HepG2 (cell line): ENCODE results near the gene UROD. TPM values are rescaled to one million over a fixed set of nuclear protein-coding genes. Genes with fewer than 3 reads are reported as not detected.
A peak's percentile ranks its signal among the peaks of the same experiment; 100 is the strongest.

Experiments used
- ATAC-seq: fragments of 200-7000 bp; cut with Tn5 transposase; 3 replicates; pipeline ENCODE4 v1.9.1; 2020; ENCODE audit warnings: mild to moderate bottlenecking, moderate library complexity
- BruUV-seq: library from RNA; stranded (reverse); fragments of 400-500 nt; replicated peaks from 2 replicates; lab custom pipeline; 2021; lab: Mats Ljungman, UMichigan
- CTCF ChIA-PET: fragments of 300-600 bp; formaldehyde crosslinking; extraction: SDS; loops from one replicate; lab custom pipeline; 2021; ENCODE audit warnings: low total read pairs, inconsistent platforms, low intra/inter-chr PET ratio; lab: Yijun Ruan, JAX
- POLR2A ChIA-PET: fragments of 350-600 bp; sonication (Branson Sonifier 250); formaldehyde crosslinking; loops from one replicate; lab custom pipeline; 2020; ENCODE audit warnings: antibody characterized with exemption, inconsistent platforms; lab: Yijun Ruan, JAX
- DNase-seq: peaks from one replicate; pipeline ENCODE4 v3.0.0-alpha.2; 2015; ENCODE audit warnings: low spot score
- FAIRE-seq: peaks from 3 replicates; lab custom pipeline; 2011; peaks lifted over from hg19 to GRCh38; lab: Jason Lieb, UNC
- H2AFZ ChIP-seq: one replicate; pipeline ENCODE4 v1.6.1; 2011; ENCODE audit warnings: low read length, inconsistent platforms
- H3K27ac ChIP-seq: fragments of 300-600 bp; 3 replicates; pipeline ENCODE4 v1.8.0; 2011; ENCODE audit warnings: mixed run types, mild to moderate bottlenecking, mixed read lengths, low read length, inconsistent platforms; ENCODE audit not compliant: insufficient read depth; ENCODE audit errors: extremely low read length
- H3K27me3 ChIP-seq, 2 experiments: fragments of 200-600 bp in 1 of 2; 2 replicates in 1 of 2; 3 replicates in 1 of 2; pipeline versions ENCODE4 v1.6.0 to v1.8.0; 2011; ENCODE audit warnings: low read length in 2 of 2, mild to moderate bottlenecking in 2 of 2, moderate library complexity in 2 of 2, inconsistent platforms in 1 of 2; ENCODE audit not compliant: insufficient read depth in 2 of 2, control insufficient read depth in 1 of 2
- H3K36me3 ChIP-seq, 2 experiments: fragments of 200-600 bp in 1 of 2; replicated peaks in 1 of 2; 2 replicates in 1 of 2; 3 replicates in 1 of 2; pipeline versions ENCODE4 v1.5.1 to v1.8.0; 2011; ENCODE audit warnings: low read length in 2 of 2, inconsistent platforms in 1 of 2; ENCODE audit not compliant: insufficient read depth in 2 of 2, control insufficient read depth in 1 of 2
- H3K4me1 ChIP-seq: 2 replicates; pipeline ENCODE4 v1.5.1; 2012; ENCODE audit warnings: low read length, inconsistent platforms; ENCODE audit not compliant: insufficient read depth
- H3K4me2 ChIP-seq: 2 replicates; pipeline ENCODE4 v1.6.0; 2011; ENCODE audit warnings: low read depth, low read length, inconsistent platforms
- H3K4me3 ChIP-seq, 3 experiments: fragments of 200-600 bp in 1 of 3; sonication (generic), shearing (Covaris generic) in 1 of 3; replicated peaks in 1 of 3; 2 replicates each; pipeline ENCODE4 v1.5.1; 2011 to 2016; ENCODE audit warnings: low read length in 3 of 3, inconsistent platforms in 2 of 3, low read depth in 2 of 3, mild to moderate bottlenecking in 2 of 3, control low read depth in 1 of 3, mixed read lengths in 1 of 3; ENCODE audit not compliant: insufficient read depth in 1 of 3
- H3K79me2 ChIP-seq: one replicate; pipeline ENCODE4 v1.6.1; 2011; ENCODE audit warnings: low read length, inconsistent platforms; ENCODE audit not compliant: insufficient read depth
- H3K9ac ChIP-seq: 2 replicates; pipeline ENCODE4 v1.6.0; 2011; ENCODE audit warnings: mild to moderate bottlenecking, low read depth, low read length, inconsistent platforms; ENCODE audit not compliant: insufficient read depth
- H3K9me3 ChIP-seq: 2 replicates; pipeline ENCODE4 v1.5.1; 2012; ENCODE audit warnings: mild to moderate bottlenecking, low read length
- H4K20me1 ChIP-seq: 2 replicates; pipeline ENCODE4 v1.6.0; 2011; ENCODE audit warnings: inconsistent platforms, mild to moderate bottlenecking, low read length, moderate library complexity; ENCODE audit not compliant: insufficient read depth
- KAT8 ChIP-seq: IDR thresholded peaks from 2 replicates; pipeline ENCODE4 v1.6.1; 2016; ENCODE audit warnings: missing genetic modification reagents, missing compliant biosample characterization
- KDM5B ChIP-seq: sonication (generic); formaldehyde crosslinking; IDR thresholded peaks from 2 replicates; pipeline ENCODE4 v1.4.0; 2020; ENCODE audit warnings: missing genetic modification reagents, mild to moderate bottlenecking, borderline replicate concordance
- NFE2L2 ChIP-seq: fragments of 150-350 bp; IDR thresholded peaks from 2 replicates; pipeline ENCODE4 v1.6.1; 2014; ENCODE audit warnings: low read length
- THAP9 ChIP-seq: sonication (generic); formaldehyde crosslinking; IDR thresholded peaks from 2 replicates; pipeline ENCODE4; 2020; ENCODE audit warnings: missing genetic modification reagents, mild to moderate bottlenecking, borderline replicate concordance
- ZNF737 ChIP-seq: sonication (generic); formaldehyde crosslinking; IDR thresholded peaks from 2 replicates; pipeline ENCODE4 v1.5.0; 2020; ENCODE audit warnings: missing genetic modification reagents, mild to moderate bottlenecking, borderline replicate concordance
- WGBS: methylation state at CpG from one replicate; pipeline ENCODE4 v1.1.6; 2017; ENCODE audit warnings: low lambda C conversion rate; 5-methylcytosine and 5-hydroxymethylcytosine counted together
- in situ Hi-C: cut with HindIII; loops from 2 replicates; pipeline ENCODE4 v1.10.0; 2017; ENCODE audit warnings: low pct_unique_long_range_greater_than_20kb; ENCODE audit not compliant: extremely low pct_ligation_motif_present
- intact Hi-C: fragments of 100-400 bp; cut with micrococcal nuclease; formaldehyde crosslinking; loops from one replicate; pipeline ENCODE4 v1.10.0; 2022; ENCODE audit not compliant: unreplicated experiment
- polyA plus RNA-seq, 8 experiments: library from polyadenylated mRNA; depleted of rRNA in 3 of 8; stranded (reverse) in 7 of 8; unstranded in 1 of 8; fragments of >200 nt; fragmentation: Illumina TruSeq in 4 of 8; extraction: Trizol in 4 of 8; gene quantifications; 2 replicates each; pipeline versions ENCODE4 v1.2.1 to v1.2.3, GENCODE V29; 2011 to 2016; ENCODE audit warnings: low read depth in 4 of 8, missing spikeins in 1 of 8, mixed read lengths in 1 of 8; ENCODE audit not compliant: insufficient read depth in 1 of 8
- total RNA-seq, 5 experiments: library from RNA; depleted of rRNA; stranded (reverse); fragments of >200 nt; fragmentation: Illumina TruSeq; extraction: Trizol; gene quantifications; 2 replicates each; pipeline ENCODE4 v1.2.3, GENCODE V29; 2016; ENCODE audit warnings: low read depth in 1 of 5
- TF ChIP-seq, protein P1 (sequence below): sonication (generic); formaldehyde crosslinking; IDR thresholded peaks from 2 replicates; pipeline ENCODE4 v1.4.0; 2020; ENCODE audit warnings: mild to moderate bottlenecking, missing genetic modification reagents
- TF ChIP-seq, protein P2 (sequence below): sonication (generic); formaldehyde crosslinking; IDR thresholded peaks from 2 replicates; pipeline ENCODE4 v1.8.0; 2022; ENCODE audit warnings: mild to moderate bottlenecking, missing genetic modification reagents, borderline replicate concordance

The UROD gene
- total and polyA plus RNA-seq, 2 of the 13 experiments (the other 11 are each of a cell fraction or from before 2014, with no cell fraction given): 162 to 171 TPM

- ChIA-PET POLR2A (interaction anchor here (0.5 to 10.4 kb wide), 7 partner anchors 25 to 484 kb away, joined by 3 to 231 read pairs (median 3); partner anchors contain the start of genes MUTYH and TOE1), CTCF (interaction anchor here (0.6 to 2.2 kb wide), 3 partner anchors 231 to 290 kb away, joined by 3 to 24 read pairs (median 12); no protein-coding TSS in a partner anchor)
- DNase-seq (peak; percentile 72), FAIRE-seq (peak; percentile 92), ATAC-seq (peak; percentile 8; the same call in 2 of the 3 replicates)
- intact Hi-C loops: loop anchor here (1.0 to 5.0 kb wide), 3 partner anchors 177 to 286 kb away; no protein-coding TSS in a partner anchor
- Histone ChIP-seq H3K9ac (no peak overlapping the region), H3K27me3 (no peaks in the 10 kb centered on the region; a peak in 1 of 5 replicates), H3K4me3 (no peak overlapping the region), H3K4me2 (peak overlapping the region; percentile 28), H3K4me1 (peaks cover 30% of the 10 kb centered on the region), H3K27ac (no peak overlapping the region), H4K20me1 (no peaks in the 10 kb centered on the region), H3K79me2 (peaks cover 26% of the 10 kb centered on the region), H2AFZ (no peak overlapping the region), H3K36me3 (peaks cover 0 to 16% of the 10 kb centered on the region in 2 experiments; a peak in 3 of 5 replicates), H3K9me3 (no peaks in the 10 kb centered on the region)
- in situ Hi-C loops: loop anchor here (5.0 to 25.0 kb wide), 4 partner anchors 177 to 478 kb away; partner anchors contain the start of genes PTCH2 and TESK2
- BruUV-seq: no TSS peak
- 73% methylated on average over 4 of the region's 6 CpGs for WGBS
- TF ChIP-seq, protein P1, sequence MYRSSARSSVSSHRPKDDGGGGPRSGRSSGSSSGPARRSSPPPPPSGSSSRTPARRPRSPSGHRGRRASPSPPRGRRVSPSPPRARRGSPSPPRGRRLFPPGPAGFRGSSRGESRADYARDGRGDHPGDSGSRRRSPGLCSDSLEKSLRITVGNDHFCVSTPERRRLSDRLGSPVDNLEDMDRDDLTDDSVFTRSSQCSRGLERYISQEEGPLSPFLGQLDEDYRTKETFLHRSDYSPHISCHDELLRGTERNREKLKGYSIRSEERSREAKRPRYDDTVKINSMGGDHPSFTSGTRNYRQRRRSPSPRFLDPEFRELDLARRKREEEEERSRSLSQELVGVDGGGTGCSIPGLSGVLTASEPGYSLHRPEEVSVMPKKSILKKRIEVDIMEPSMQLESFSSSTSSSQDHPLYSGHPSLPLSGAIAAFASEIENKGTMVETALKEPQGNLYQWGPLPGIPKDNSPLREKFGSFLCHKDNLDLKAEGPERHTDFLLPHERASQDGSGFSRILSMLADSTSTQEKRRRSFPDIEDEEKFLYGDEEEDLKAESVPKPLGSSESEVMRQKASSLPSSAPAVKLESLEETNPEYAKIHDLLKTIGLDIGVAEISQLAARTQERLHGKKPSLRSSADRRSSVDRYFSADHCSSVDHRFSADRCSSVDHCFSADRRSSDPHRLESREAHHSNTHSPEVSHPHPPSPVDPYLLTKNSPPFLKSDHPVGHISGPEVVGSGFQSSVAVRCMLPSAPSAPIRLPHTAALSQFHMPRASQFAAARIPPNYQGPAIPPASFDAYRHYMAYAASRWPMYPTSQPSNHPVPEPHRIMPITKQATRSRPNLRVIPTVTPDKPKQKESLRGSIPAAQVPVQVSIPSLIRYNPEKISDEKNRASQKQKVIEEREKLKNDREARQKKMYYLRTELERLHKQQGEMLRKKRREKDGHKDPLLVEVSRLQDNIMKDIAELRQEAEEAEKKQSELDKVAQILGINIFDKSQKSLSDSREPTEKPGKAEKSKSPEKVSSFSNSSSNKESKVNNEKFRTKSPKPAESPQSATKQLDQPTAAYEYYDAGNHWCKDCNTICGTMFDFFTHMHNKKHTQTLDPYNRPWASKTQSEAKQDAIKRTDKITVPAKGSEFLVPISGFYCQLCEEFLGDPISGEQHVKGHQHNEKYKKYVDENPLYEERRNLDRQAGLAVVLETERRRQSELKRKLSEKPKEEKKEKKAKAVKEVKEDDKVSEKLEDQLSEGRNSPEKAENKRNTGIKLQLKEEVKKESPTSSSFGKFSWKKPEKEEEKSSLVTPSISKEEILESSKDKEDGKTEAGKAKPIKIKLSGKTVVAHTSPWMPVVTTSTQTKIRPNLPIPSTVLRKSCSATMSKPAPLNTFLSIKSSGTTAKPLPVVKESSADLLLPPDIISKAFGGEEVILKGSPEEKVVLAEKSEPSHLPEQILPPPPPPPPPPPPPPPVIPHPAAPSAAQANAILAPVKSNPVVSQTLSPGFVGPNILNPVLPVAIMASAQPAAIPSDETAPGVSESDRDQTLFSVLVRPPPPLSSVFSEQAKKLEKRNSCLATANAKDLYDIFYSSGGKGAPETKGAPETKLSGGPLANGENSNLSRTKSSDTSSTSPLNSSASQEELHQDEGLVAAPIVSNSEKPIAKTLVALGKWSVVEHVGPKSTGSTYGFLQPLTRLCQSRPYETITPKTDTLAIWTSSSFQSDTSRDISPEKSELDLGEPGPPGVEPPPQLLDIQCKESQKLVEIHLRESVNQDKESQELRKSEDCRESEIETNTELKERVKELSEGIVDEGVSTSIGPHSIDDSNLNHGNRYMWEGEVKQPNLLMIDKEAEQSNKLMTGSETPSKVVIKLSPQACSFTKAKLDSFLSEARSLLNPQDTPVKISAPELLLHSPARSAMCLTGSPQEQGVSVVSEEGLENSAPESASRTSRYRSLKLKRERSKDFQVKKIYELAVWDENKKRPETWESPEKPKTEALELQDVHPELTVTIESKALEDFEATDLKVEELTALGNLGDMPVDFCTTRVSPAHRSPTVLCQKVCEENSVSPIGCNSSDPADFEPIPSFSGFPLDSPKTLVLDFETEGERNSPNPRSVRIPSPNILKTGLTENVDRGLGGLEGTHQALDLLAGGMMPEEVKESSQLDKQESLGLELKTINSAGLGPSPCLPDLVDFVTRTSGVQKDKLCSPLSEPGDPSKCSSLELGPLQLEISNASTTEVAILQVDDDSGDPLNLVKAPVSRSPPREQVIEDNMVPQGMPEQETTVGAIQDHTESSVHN (CRISPR knock-in tag): no peak
- TF ChIP-seq THAP9 (CRISPR knock-in tag): peak; percentile 24; the same call in 1 of the 2 replicates
- no peak for TF ChIP-seq KAT8 (CRISPR knock-in tag)
- TF ChIP-seq, protein P2, sequence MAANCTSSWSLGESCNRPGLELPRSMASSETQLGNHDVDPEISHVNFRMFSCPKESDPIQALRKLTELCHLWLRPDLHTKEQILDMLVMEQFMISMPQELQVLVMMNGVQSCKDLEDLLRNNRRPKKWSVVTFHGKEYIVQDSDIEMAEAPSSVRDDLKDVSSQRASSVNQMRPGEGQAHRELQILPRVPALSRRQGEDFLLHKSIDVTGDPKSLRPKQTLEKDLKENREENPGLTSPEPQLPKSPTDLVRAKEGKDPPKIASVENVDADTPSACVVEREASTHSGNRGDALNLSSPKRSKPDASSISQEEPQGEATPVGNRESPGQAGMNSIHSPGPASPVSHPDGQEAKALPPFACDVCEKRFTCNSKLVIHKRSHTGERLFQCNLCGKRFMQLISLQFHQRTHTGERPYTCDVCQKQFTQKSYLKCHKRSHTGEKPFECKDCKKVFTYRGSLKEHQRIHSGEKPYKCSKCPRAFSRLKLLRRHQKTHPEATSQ: no peak
- TF ChIP-seq NFE2L2: 0 out of 2 replicates have a peak, but pooled peaks have one; percentile 7
- no peak for TF ChIP-seq ZNF737
- TF ChIP-seq KDM5B (CRISPR knock-in tag): 0 out of 2 replicates have a peak, but pooled peaks have one; percentile 58
These were observed 2.4 kb downstream of the UROD start for GRCh38 chr1:45014321-45015028.
